Endothelial cell of umbilical vein (primary cell): ENCODE data around the gene KRT77. TPM values are rescaled to one million over a fixed set of nuclear protein-coding genes. Genes with fewer than 3 reads are reported as not detected.

ENCODE experiments used
- BruUV-seq: library from RNA; stranded (reverse); fragments of 400-500 nt; replicated peaks from 2 replicates; lab custom pipeline; 2021; lab: Mats Ljungman, UMichigan
- CTCF ChIA-PET: fragments of 300-600, 350-600 bp; sonication (Branson Sonifier 250); formaldehyde crosslinking; loops from one replicate; lab custom pipeline; 2021; ENCODE audit warnings: antibody characterized with exemption, inconsistent platforms; lab: Charles Lee
- POLR2A ChIA-PET: fragments of 300-600, 350-600 bp; sonication (Branson Sonifier 250); formaldehyde crosslinking; loops from one replicate; lab custom pipeline; 2021; ENCODE audit warnings: antibody characterized with exemption, inconsistent platforms; lab: Charles Lee
- DNase-seq: peaks from one replicate; pipeline ENCODE4 v3.0.0-alpha.2; 2011; ENCODE audit warnings: low read depth, low spot score
- FAIRE-seq: peaks from 2 replicates; lab custom pipeline; 2011; peaks lifted over from hg19 to GRCh38; lab: Jason Lieb, UNC
- H2AFZ ChIP-seq: 2 replicates; pipeline ENCODE4 v1.6.0; 2012; ENCODE audit warnings: low read depth, low read length, control low read depth, inconsistent platforms
- H3K27ac ChIP-seq: 2 replicates; pipeline ENCODE4 v1.5.1; 2011; ENCODE audit warnings: low read depth, mild to moderate bottlenecking, control low read depth, low read length, moderate library complexity; ENCODE audit not compliant: insufficient read depth
- H3K27me3 ChIP-seq, 2 experiments: 2 replicates each; pipeline versions ENCODE4 v1.6.0 to v1.6.1; 2011; ENCODE audit warnings: low read length in 2 of 2, mixed read lengths in 1 of 2; ENCODE audit not compliant: control insufficient read depth in 2 of 2, insufficient read depth in 2 of 2
- H3K36me3 ChIP-seq, 2 experiments: 2 replicates in 1 of 2; 3 replicates in 1 of 2; pipeline ENCODE4 v1.5.1; 2011; ENCODE audit warnings: low read length in 2 of 2, mild to moderate bottlenecking in 1 of 2, moderate library complexity in 1 of 2; ENCODE audit not compliant: control insufficient read depth in 2 of 2, insufficient read depth in 2 of 2; ENCODE audit errors: extremely low read depth in 1 of 2
- H3K4me1 ChIP-seq: 3 replicates; pipeline ENCODE4 v1.5.1; 2011; ENCODE audit warnings: mild to moderate bottlenecking, low read length; ENCODE audit not compliant: control insufficient read depth, insufficient read depth; ENCODE audit errors: extremely low read depth
- H3K4me2 ChIP-seq: 2 replicates; pipeline ENCODE4 v1.6.1; 2011; ENCODE audit warnings: low read length, control low read depth, mixed read lengths; ENCODE audit not compliant: insufficient read depth
- H3K4me3 ChIP-seq, 3 experiments: fragments of 200-600 bp in 1 of 3; sonication (generic), shearing (Covaris generic) in 1 of 3; replicated peaks in 1 of 3; 2 replicates each; pipeline ENCODE4 v1.5.1; 2011 to 2016; ENCODE audit warnings: control low read depth in 3 of 3, low read length in 3 of 3, mild to moderate bottlenecking in 2 of 3, inconsistent platforms in 1 of 3, low read depth in 1 of 3, moderate library complexity in 1 of 3; ENCODE audit not compliant: insufficient read depth in 1 of 3
- H3K79me2 ChIP-seq: 2 replicates; pipeline ENCODE4 v1.6.0; 2012; ENCODE audit warnings: low read length, inconsistent platforms; ENCODE audit not compliant: control insufficient read depth, insufficient read depth
- H3K9ac ChIP-seq: replicated peaks from 2 replicates; pipeline ENCODE3; 2011; ENCODE audit warnings: low read length, control low read depth; ENCODE audit not compliant: insufficient read depth; ENCODE audit errors: extremely low read depth
- H3K9me1 ChIP-seq: replicated peaks from 3 replicates; pipeline ENCODE4 v1.6.0; 2011; ENCODE audit warnings: mild to moderate bottlenecking, low read length; ENCODE audit not compliant: control insufficient read depth, insufficient read depth; ENCODE audit errors: extremely low read depth
- H3K9me3 ChIP-seq: replicated peaks from 2 replicates; pipeline ENCODE4 v1.5.1; 2012; ENCODE audit warnings: low read length, inconsistent platforms; ENCODE audit not compliant: control insufficient read depth, insufficient read depth
- H4K20me1 ChIP-seq: replicated peaks from 2 replicates; pipeline ENCODE3; 2011; ENCODE audit warnings: mild to moderate bottlenecking, low read length; ENCODE audit not compliant: control insufficient read depth, insufficient read depth; ENCODE audit errors: extremely low read depth
- EZH2 ChIP-seq: IDR thresholded peaks from 2 replicates; pipeline ENCODE4 v1.6.1; 2012; ENCODE audit warnings: borderline replicate concordance, low read depth, mild to moderate bottlenecking, moderate library complexity, low read length, inconsistent platforms; ENCODE audit not compliant: severe bottlenecking
- FOS ChIP-seq: IDR thresholded peaks from 2 replicates; pipeline ENCODE4 v1.6.1; 2011; ENCODE audit warnings: mild to moderate bottlenecking, low read length, moderate library complexity, borderline replicate concordance; ENCODE audit not compliant: insufficient read depth
- GATA2 ChIP-seq: IDR thresholded peaks from 2 replicates; pipeline ENCODE4 v1.7.0; 2011; ENCODE audit warnings: low read depth, mild to moderate bottlenecking, moderate library complexity, mixed read lengths, low read length; ENCODE audit not compliant: insufficient read length, insufficient read depth
- JUN ChIP-seq: IDR thresholded peaks from 2 replicates; pipeline ENCODE4 v1.6.1; 2011; ENCODE audit warnings: borderline replicate concordance, low read depth; ENCODE audit not compliant: insufficient read length, insufficient read depth
- MYC ChIP-seq: IDR thresholded peaks from one replicate; pipeline ENCODE4 v1.6.1; 2011; ENCODE audit warnings: mild to moderate bottlenecking, low read depth, low read length
- POLR2A ChIP-seq: IDR thresholded peaks from 2 replicates; pipeline ENCODE4 v1.6.1; 2012; ENCODE audit warnings: low read depth, mild to moderate bottlenecking, control low read depth, low read length
- POLR2AphosphoS5 ChIP-seq: IDR thresholded peaks from 2 replicates; pipeline ENCODE4 v1.6.1; 2012; ENCODE audit warnings: low read depth, mild to moderate bottlenecking, control low read depth, low read length, moderate library complexity; ENCODE audit not compliant: insufficient read depth
- dilution Hi-C: fragments of 300-500 bp; cut with MboI; formaldehyde crosslinking; loops from one replicate; pipeline ENCODE4 v1.15.0; 2019; ENCODE audit warnings: low sequenced_read_pairs; ENCODE audit not compliant: extremely low pct_ligation_motif_present
- intact Hi-C: fragments of 100-400 bp; cut with micrococcal nuclease; formaldehyde crosslinking; loops from one replicate; pipeline ENCODE4 v1.10.0; 2022
- polyA plus RNA-seq, 4 experiments: library from polyadenylated mRNA; depleted of rRNA in 3 of 4; stranded (reverse) in 3 of 4; unstranded in 1 of 4; fragments of >200 nt; gene quantifications; 2 replicates each; pipeline versions ENCODE4 v1.2.1 to v1.2.3, GENCODE V29; 2011 to 2012; ENCODE audit warnings: missing spikeins in 1 of 4
- total RNA-seq: library from RNA; stranded (reverse); gene quantifications from 2 replicates; pipeline ENCODE4 v1.2.3, GENCODE V29; 2021
- TF ChIP-seq, protein P1 (sequence below): IDR thresholded peaks from 2 replicates; pipeline ENCODE4 v1.6.1; 2011; ENCODE audit not compliant: insufficient read depth, insufficient read length
- TF ChIP-seq, protein P2 (sequence below), 2 donors: IDR thresholded peaks; 1 replicate in 1 of 2; 2 replicates in 1 of 2; pipeline ENCODE4 v1.5.1; 2011; ENCODE audit warnings: low read length in 2 of 2, mild to moderate bottlenecking in 2 of 2, moderate library complexity in 2 of 2, control low read depth in 1 of 2, inconsistent platforms in 1 of 2, low read depth in 1 of 2; ENCODE audit not compliant: insufficient read depth in 1 of 2; ENCODE audit errors: extremely low read depth in 1 of 2

The KRT77 gene
- total and polyA plus RNA-seq, 2 donors (not counting 3 experiments of a cell fraction or from before 2014, with no cell fraction given): not detected

DNA sequence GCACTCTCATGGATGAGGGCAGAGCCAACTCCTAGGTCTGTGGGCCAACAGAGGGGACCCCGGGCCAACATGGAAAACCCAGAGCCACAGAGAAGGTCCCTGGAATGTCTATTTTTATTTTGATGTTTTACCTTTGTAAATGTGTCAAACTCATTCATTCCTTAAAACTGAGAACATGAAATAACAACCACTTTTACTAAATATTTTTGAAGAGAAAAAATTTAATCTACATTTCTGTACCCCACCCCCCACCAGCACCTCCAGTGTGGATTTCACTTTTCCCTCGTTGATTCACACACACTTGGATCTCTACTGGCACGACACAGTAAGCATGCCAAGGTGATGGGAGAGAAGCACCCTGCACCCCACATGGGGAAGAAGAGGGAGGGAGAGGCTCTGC lies 6.7 kb downstream of the KRT77 start:
- DNase-seq: no peak
- H3K9ac ChIP-seq: no peak overlapping the region
- no peak for FAIRE-seq
- no peak overlapping the region for H3K27ac ChIP-seq
- H4K20me1 ChIP-seq: no peaks in the 10 kb centered on the region
- dilution Hi-C loops (no loop called here), intact Hi-C loops (loop anchor here (10.0 kb wide), 1 partner anchor 168 kb away; no protein-coding TSS in a partner anchor)
- H3K79me2 ChIP-seq: no peaks in the 10 kb centered on the region
- H3K4me2 ChIP-seq: no peak overlapping the region
- no peaks in the 10 kb centered on the region for H3K9me3 ChIP-seq
- no peaks in the 10 kb centered on the region for H3K4me1 ChIP-seq
- ChIA-PET POLR2A (no interaction called here), CTCF (no interaction called here)
- no peaks in the 10 kb centered on the region for H3K9me1 ChIP-seq
- no peak for TF ChIP-seq GATA2
- no peak for TF ChIP-seq POLR2AphosphoS5
- no peak for TF ChIP-seq POLR2A
- TF ChIP-seq JUN: no peak
- TF ChIP-seq, protein P1, sequence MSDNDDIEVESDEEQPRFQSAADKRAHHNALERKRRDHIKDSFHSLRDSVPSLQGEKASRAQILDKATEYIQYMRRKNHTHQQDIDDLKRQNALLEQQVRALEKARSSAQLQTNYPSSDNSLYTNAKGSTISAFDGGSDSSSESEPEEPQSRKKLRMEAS: no peak
- TF ChIP-seq, protein P2, sequence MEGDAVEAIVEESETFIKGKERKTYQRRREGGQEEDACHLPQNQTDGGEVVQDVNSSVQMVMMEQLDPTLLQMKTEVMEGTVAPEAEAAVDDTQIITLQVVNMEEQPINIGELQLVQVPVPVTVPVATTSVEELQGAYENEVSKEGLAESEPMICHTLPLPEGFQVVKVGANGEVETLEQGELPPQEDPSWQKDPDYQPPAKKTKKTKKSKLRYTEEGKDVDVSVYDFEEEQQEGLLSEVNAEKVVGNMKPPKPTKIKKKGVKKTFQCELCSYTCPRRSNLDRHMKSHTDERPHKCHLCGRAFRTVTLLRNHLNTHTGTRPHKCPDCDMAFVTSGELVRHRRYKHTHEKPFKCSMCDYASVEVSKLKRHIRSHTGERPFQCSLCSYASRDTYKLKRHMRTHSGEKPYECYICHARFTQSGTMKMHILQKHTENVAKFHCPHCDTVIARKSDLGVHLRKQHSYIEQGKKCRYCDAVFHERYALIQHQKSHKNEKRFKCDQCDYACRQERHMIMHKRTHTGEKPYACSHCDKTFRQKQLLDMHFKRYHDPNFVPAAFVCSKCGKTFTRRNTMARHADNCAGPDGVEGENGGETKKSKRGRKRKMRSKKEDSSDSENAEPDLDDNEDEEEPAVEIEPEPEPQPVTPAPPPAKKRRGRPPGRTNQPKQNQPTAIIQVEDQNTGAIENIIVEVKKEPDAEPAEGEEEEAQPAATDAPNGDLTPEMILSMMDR (IDR thresholded peaks at IDR 0.05; ENCODE audit: extremely low read depth in 1 of 2, insufficient read depth in 1 of 2, low read depth in 1 of 2, low read length in 2 of 2): no peak
- no peak for TF ChIP-seq EZH2
- no peak for TF ChIP-seq FOS
- TF ChIP-seq MYC: no peak
- no TSS peak for BruUV-seq
- H2AFZ ChIP-seq: no peak overlapping the region
- H3K36me3 ChIP-seq: no peaks in the 10 kb centered on the region
- H3K27me3 ChIP-seq: peaks cover 7 to 17% of the 10 kb centered on the region in 2 experiments
- no peak overlapping the region for H3K4me3 ChIP-seq
